Right lobe of liver (tissue), 4 donors: Measurements from ENCODE around the gene CTSA.

Experiments
- POLR2A ChIP-seq: fragments of 450-650 bp; IDR thresholded peaks from one replicate; pipeline ENCODE4 v1.6.1; 2017; ENCODE audit warnings: antibody characterized with exemption, mild to moderate bottlenecking
- TF ChIP-seq, protein P1 (sequence below), 4 donors: fragments of 200-600 bp in 3 of 4; fragments of 450-650 bp in 1 of 4; IDR thresholded peaks; one replicate each; pipeline versions ENCODE4 v1.5.1 to v1.8.0; 2016 to 2022; ENCODE audit warnings: antibody characterized with exemption in 4 of 4, mild to moderate bottlenecking in 2 of 4
- donor health status: DM: no; HTN: no; CAD: no.
- donor health status: DM: no; HTN: no; CAD: no.
- donor health status: DM: no; HTN: yes; CAD: no.

- no peak for TF ChIP-seq POLR2A
- TF ChIP-seq, protein P1, sequence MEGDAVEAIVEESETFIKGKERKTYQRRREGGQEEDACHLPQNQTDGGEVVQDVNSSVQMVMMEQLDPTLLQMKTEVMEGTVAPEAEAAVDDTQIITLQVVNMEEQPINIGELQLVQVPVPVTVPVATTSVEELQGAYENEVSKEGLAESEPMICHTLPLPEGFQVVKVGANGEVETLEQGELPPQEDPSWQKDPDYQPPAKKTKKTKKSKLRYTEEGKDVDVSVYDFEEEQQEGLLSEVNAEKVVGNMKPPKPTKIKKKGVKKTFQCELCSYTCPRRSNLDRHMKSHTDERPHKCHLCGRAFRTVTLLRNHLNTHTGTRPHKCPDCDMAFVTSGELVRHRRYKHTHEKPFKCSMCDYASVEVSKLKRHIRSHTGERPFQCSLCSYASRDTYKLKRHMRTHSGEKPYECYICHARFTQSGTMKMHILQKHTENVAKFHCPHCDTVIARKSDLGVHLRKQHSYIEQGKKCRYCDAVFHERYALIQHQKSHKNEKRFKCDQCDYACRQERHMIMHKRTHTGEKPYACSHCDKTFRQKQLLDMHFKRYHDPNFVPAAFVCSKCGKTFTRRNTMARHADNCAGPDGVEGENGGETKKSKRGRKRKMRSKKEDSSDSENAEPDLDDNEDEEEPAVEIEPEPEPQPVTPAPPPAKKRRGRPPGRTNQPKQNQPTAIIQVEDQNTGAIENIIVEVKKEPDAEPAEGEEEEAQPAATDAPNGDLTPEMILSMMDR (IDR thresholded peaks at IDR 0.05): no peak
These were observed 24.7 kb upstream of the CTSA start for GRCh38 chr20:45866454-45866853.
